NCI-H446 treated with DMSO at 0.1 percent for 48 hours (cell line): ENCODE measurements around the gene TPPP.

Experiments
- DNase-seq: peaks from one replicate; lab custom pipeline; 2025; lab: John Stamatoyannopoulos, UW

Gene TPPP

GRCh38 chr5:665541-665955 is 27.6 kb downstream of the TPPP start:
- DNase-seq: no peak

- no peak for DNase-seq
Measured at GRCh38 chr5:664994-665360, 28.2 kb downstream of the TPPP start.

GRCh38 chr5:664343-664993 is 28.7 kb downstream of the TPPP start:
- DNase-seq: no peak

- DNase-seq: no peak
Measured at GRCh38 chr5:663436-664342, 29.5 kb downstream of the TPPP start.

- DNase-seq: no peak
Measured at GRCh38 chr5:662751-663435, 30.3 kb downstream of the TPPP start.

- DNase-seq: no peak
Measured at GRCh38 chr5:661891-662750, 31.0 kb downstream of the TPPP start.

GRCh38 chr5:660491-661030 is 32.6 kb downstream of the TPPP start:
- DNase-seq: no peak

- no peak for DNase-seq
Measured at GRCh38 chr5:659496-660263, 33.5 kb downstream of the TPPP start.

GRCh38 chr5:658103-658502 is 35.0 kb downstream of the TPPP start:
- no peak for DNase-seq

- no peak for DNase-seq
Measured at GRCh38 chr5:657570-657969, 35.6 kb downstream of the TPPP start.

- no peak for DNase-seq
Measured at GRCh38 chr5:655406-655805, 37.7 kb downstream of the TPPP start.

- DNase-seq: no peak
Measured at GRCh38 chr5:654071-654778, 38.9 kb downstream of the TPPP start.

- no peak for DNase-seq
Measured at GRCh38 chr5:652773-653350, 40.3 kb downstream of the TPPP start.

- no peak for DNase-seq
Measured at GRCh38 chr5:652023-652515, 41.1 kb downstream of the TPPP start.

GRCh38 chr5:651296-652022 is 41.7 kb downstream of the TPPP start:
- DNase-seq: no peak

- no peak for DNase-seq
Measured at GRCh38 chr5:647727-648126, 45.4 kb downstream of the TPPP start.

- DNase-seq: no peak
Measured at GRCh38 chr5:647311-647710, 45.8 kb downstream of the TPPP start.

- no peak for DNase-seq
Measured at GRCh38 chr5:646396-647201, 46.6 kb downstream of the TPPP start.
